ENCODE data around the gene SLC25A45. TPM values are rescaled to one million over a fixed set of nuclear protein-coding genes. Genes with fewer than 3 reads are reported as not detected.
A peak's percentile ranks its signal among the peaks of the same experiment; 100 is the strongest.
"Not testable (repeated sequence)": the region's sequence is repeated elsewhere in the genome, so short reads cannot be mapped to it uniquely, and the experiment has no call there.

The SLC25A45 gene
- total RNA-seq, 1 experiment from 2014 or later, result 1.9 TPM

DNA sequence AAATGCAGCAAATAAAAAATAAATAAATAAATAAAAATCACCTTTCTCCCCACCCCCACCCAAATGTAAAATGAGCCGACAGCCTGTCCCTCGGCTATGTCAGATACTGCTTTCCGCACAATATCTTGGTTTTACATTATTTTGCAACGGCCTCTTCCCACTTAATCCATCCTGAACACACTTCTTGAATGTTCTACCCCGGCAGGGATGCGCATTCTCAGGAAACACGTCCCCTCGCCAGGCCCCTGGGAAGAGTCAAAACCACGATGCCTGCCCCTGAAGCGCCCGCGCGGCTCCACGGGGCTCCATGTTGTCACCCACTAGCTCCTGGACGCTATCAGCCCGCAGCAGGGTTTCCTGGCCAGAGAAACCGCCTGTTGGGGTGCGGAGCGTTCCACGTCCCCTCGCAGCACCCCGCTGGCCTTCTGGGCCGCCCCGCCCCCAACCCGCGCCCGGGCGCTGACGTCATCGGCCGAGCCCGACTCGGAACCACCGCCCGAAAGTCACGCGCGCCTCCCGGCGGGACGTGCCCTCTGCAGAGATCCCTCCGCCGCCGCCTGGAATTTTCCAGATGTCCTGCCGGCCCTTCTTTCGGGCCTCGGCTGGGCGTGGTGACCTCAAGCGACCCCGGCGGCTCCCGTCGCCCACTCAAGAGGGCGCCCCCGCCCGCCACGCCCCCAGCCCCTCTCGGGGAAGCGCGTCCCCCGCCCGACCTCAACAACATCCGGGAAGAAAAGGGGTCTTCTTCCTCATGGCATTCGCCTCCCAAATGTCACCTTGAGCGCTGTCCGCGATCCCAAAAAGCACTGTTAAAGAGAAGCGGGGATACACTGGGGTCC, 39.6 kb upstream of the SLC25A45 start:
- peak; percentile 94 for DNase-seq (ENCODE audit: low read depth)

GRCh38 chr11:65420979-65421793, 38.7 kb upstream of the SLC25A45 start:
- DNase-seq (ENCODE audit: low read depth), result peak; percentile 97

DNA sequence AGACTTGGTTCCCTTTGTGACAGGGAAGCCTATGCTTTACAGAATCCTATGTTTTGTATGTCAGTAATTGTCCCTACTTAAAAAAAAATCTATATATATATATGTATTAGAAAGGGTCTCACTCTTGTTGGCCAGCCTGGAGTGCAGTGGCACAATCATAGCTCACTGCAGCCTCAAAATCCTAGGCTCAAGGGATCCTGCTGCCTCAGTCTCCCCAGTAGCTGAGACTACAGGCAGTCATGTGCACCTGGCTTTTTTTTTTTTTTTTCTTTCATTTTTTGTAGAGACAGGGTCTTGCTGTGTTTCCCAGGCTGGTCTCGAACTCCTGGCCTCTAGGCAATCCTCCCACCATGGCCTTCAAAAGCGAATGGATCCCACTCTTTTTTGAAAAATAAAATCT, 38.1 kb upstream of the SLC25A45 start:
- DNase-seq (ENCODE audit: low read depth), result no peak

DNA sequence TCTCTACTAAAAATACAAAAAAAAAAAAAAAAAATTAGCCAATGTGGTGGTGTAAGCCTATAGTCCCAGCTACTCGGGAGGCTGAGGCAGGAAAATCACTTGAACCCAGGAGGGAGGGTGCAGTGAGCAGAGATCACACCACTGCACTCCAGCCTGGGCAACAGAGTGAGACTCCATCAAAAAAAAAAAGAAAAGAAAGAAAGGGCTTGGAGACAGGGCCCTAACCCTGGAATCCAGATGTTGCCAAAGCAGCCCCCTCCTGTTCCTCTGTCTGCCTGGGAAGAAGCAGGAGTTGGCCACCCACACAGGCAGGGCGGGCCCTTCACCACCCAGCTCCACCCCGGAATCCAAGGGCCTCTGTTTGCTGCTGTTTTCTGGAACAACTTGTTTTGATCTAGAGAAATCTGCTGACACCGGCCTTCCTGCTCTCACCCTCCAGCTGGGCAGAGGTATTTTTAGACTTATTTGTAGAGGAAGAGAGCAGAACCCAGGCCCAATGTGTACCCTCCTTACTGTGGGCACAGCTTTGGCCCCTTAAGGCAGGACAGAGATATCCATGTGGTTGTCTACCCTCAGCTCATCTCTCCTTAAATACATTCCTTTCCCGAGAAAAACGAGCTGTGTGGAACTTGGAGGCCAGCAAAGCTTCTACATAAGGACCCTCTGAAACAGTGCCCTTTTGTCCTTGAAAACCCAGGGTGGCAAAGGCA, 37.5 kb upstream of the SLC25A45 start:
- DNase-seq (ENCODE audit: low read depth), result peak; percentile 95

DNA sequence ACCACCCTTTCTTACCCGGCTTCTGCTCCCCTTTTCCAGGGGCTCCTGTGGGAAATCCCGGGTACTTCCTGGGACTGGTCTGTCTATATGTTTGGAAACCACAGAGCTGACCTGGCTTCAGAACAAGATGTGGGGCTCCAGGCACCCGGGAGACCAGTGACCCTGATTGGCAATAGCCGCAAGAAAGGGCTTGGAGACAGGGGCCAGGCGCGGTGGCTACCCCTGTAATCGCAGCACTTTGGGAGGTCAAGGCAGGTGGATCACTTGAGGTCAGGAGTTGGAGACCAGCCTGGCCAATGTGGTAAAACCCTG, 37.0 kb upstream of the SLC25A45 start:
- DNase-seq (ENCODE audit: low read depth), result no peak

- DNase-seq (ENCODE audit: low read depth), result peak; percentile 97
Observed at GRCh38 chr11:65418681-65419459, 36.4 kb upstream of the SLC25A45 start.

DNA sequence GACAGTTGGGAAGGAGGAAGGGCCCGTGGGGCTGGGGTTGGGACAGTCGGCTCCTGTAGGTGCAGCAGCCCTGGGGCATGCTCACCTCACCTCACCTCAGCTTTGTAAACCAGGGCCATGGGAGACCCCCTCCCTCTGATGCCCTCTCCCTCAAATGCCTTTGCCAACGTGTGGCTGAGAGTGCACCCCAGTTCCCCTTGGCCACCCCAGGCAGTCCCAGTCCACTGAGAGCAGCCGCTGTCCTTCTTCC, 35.9 kb upstream of the SLC25A45 start:
- DNase-seq (ENCODE audit: low read depth), result no peak

GRCh38 chr11:65417702-65418430, 35.4 kb upstream of the SLC25A45 start:
- DNase-seq (ENCODE audit: low read depth), result no peak

DNA sequence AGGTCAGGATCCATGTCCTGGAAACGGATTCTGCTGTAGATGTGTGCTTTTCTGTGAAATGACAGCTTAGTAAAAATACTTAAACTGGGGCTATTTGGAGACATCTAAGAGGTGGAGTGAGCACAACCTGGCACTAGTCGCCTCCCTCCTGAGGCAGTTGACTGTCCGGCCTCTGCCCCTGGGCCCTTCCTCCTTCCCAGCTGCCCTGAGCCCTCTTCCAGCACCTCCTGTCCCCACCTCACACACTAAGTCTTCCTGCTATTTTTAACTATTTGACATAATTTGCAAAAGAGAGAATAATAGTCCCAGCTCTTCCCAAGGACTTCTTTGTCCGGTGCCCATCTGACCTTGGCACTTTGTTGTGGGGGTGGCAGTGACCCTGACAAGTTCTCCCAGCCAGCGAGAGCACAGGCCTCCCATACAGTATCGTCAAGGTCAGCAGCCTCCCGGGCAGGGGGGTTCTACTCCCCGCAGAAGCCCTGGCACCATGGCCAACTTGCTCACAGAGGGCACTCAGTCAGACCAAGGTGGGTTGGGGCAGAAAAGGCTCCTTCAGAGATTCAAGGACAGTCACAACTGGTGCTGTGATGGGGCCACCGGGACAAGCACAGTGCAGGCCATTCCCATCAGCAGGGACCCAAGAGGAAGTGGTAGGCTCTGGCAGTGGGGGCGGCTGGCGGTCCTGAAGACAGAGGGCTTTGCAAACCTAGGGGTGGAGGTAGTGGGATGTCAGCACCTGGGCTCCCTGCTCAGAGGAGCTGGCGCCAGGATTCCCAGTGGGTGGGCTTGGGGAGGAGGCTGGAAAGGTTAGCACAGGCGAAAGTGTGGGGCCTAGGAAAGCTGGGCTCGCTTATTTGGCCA, 34.6 kb upstream of the SLC25A45 start:
- no peak for DNase-seq (ENCODE audit: low read depth)

DNA sequence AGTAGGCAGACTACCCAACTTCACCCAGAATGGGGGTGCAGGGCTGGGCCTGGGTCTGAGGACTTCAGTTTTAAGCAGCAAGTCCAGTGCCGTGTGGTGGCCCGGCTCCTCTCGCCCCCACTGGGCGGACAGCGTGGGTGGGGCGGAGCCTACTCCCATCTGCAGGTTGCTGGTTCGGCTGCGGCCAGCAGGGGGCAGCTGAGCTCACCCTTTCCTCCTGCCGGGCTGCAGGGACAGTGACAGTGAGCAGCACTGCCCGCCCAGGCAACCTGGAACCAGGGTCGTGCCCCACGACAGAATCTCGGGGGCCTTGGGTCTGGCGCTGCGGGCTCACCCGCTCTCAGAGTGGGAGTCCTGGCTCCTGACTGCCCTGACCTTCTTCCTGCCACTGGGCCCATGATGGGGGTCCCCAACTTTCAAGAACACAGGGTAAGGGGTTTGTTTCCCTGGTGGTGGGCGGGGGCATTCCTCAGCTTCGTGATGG, 33.9 kb upstream of the SLC25A45 start:
- DNase-seq (ENCODE audit: low read depth), result peak; percentile 83

- DNase-seq (ENCODE audit: low read depth), result no peak
Observed at GRCh38 chr11:65415499-65416340, 33.3 kb upstream of the SLC25A45 start.

GRCh38 chr11:65414776-65415498, 32.5 kb upstream of the SLC25A45 start:
- DNase-seq (ENCODE audit: low read depth), result no peak

DNA sequence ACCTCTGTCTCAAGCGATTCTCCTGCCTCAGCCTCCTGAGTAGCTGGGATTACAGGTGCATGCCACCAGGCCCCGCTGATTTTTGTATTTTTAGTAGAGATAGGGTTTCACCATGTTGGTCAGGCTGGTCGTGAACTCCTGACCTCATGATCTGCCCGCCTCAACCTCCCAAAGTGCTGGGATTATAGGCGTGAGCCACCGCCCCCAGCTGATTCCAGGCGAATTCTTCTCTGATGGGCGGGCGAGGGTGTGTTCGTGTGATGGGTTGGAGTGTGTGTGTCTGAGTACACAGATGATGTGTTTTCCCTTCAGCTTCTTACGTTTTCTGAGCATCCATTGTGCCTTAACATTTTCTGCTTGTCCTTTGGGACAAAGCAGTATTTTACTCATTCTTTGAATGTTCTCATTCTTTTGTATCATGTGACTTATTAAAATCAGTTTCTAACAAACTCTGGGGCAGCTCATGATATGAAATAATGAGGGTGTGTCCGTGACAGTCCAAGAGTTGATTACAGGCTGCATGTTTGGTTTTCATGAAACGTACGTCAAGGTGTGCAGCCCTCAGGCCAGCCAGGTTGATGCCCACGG, 30.7 kb upstream of the SLC25A45 start:
- not testable (repeated sequence) for DNase-seq (ENCODE audit: low read depth)

GRCh38 chr11:65412271-65413076, 30.0 kb upstream of the SLC25A45 start:
- DNase-seq (ENCODE audit: low read depth), result no peak

DNA sequence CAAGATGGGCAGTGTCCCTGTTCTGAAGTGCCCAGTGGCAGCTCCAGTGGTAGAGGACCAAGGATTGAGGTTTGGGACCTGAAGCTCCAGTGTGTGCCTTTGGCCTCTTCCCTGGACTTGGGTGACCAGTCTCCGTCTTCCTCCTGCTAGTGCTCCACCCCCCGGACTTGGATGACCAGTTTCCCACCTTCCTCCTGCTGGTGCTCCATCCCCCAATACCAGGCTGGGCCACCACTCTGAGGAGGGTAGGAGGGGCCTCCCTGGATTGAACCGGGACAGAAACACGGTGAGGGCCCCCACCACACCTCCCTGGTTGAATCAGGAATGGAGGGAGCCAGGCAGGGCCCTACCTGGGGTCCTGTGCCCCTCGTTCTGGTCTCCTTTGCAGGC, 29.2 kb upstream of the SLC25A45 start:
- no peak for DNase-seq (ENCODE audit: low read depth)

DNA sequence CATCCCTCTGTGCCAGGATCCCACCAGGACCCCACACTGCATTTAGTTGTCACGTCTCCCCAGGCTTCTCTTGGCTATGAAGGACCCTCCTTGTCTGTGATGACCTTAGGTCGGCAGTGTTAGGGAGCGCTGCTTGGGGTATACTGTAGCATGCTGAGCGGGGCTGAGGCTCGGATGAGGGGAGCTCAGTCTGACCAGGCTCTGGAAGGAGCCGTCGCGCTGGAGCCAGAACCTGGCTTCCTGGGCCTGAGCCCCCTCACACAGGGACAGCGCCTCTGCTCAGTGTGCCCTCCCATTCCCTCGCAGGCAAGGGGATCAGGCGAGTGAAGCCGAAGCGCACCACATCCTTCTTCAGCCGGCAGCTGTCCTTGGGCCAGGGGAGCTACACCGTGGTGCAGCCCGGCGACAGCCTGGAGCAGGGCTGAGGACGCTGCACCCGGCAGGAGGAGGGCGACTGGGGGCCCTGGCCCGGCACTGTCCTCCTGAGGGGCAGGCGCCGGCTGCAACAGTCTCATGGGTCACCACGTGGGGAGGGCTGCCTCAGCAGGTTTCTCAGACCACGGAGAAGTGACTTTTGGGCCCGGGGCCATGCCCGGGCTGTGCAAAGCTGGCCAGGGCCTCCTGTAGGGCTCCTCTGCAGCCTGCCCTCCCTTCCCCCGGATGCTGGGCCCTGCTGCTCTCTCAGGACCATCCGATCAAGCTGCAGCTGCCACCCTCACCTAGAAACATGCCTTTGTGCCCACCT, 28.7 kb upstream of the SLC25A45 start:
- no peak for DNase-seq (ENCODE audit: low read depth)

All from HT1080 (cell line).